HFF-Myc (cell line): Measurements from ENCODE around the gene MRPS18A.
A peak's percentile ranks its signal among the peaks of the same experiment; 100 is the strongest.

Source experiments
- DNase-seq: peaks from one replicate; pipeline ENCODE4 v3.0.0-alpha.2; 2011; ENCODE audit warnings: low read depth; ENCODE audit errors: extremely low read depth
- H3K4me3 ChIP-seq: replicated peaks from 2 replicates; pipeline ENCODE4 v1.5.1; 2011; ENCODE audit warnings: low read depth, mild to moderate bottlenecking, control low read depth, low read length
- TF ChIP-seq, protein P1 (sequence below): IDR thresholded peaks from 2 replicates; pipeline ENCODE4 v1.5.1; 2012; ENCODE audit warnings: mild to moderate bottlenecking, low read depth, low read length, control low read depth; ENCODE audit errors: missing control alignments

MRPS18A gene

DNA sequence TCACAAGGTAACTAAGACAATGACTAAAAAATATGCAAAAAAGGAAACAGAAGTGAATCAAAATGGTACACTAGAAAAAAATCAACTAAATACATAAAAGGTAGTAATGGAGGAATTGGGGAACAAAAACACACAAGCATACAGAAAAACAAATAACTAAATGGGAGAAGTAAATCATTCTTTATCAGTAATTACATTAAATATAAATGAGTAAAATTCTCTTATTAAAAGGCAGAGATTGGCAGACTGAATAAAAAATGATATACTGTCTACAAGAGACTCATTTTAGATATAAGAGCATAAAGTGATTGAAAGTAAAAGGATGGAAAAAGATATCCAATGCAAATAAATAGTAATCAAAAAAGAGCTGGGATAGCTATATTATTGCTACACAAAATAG lies 43.0 kb upstream of the MRPS18A start:
- TF ChIP-seq, protein P1, sequence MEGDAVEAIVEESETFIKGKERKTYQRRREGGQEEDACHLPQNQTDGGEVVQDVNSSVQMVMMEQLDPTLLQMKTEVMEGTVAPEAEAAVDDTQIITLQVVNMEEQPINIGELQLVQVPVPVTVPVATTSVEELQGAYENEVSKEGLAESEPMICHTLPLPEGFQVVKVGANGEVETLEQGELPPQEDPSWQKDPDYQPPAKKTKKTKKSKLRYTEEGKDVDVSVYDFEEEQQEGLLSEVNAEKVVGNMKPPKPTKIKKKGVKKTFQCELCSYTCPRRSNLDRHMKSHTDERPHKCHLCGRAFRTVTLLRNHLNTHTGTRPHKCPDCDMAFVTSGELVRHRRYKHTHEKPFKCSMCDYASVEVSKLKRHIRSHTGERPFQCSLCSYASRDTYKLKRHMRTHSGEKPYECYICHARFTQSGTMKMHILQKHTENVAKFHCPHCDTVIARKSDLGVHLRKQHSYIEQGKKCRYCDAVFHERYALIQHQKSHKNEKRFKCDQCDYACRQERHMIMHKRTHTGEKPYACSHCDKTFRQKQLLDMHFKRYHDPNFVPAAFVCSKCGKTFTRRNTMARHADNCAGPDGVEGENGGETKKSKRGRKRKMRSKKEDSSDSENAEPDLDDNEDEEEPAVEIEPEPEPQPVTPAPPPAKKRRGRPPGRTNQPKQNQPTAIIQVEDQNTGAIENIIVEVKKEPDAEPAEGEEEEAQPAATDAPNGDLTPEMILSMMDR: no peak
- H3K4me3 ChIP-seq: no peak overlapping the region
- no peak for DNase-seq

DNA sequence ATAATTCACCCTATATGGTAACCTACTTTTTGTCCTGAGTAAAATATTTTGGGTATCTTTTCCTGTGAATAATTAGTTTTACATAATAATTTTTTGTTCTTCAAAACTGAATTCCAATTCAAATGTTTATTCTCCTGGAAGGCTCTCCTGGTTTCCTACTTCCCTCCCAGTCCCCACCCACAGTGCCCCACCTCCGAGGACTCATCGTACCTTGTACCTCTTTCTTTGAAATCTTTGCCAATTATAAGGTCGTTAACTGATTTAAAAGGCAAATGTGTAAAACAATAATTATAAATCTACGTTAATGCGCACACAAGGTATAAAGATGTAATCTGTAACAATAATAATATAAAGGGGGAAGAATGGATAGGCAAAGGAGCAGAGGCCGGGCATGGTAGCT lies 41.9 kb upstream of the MRPS18A start:
- no peak overlapping the region for H3K4me3 ChIP-seq
- TF ChIP-seq, protein P1: no peak
- no peak for DNase-seq

DNA sequence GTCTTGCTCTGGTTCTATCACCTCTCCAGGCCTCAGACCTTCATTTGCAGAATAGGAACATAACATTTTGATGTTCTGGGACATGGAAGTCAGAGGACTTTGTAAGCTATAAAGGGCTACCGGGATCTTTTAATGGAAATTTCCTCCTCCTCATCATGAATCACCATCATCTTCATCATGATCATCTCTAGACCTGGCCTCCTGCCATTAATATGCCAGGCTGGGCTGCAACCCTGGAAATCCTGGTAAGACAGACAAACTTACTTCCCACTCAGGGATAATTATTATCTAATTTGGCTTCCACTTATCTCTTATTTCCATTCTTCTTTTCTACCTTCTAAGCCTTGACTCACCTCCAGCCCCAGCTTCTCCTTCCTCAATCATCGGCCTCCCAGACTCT lies 41.0 kb upstream of the MRPS18A start:
- no peak for DNase-seq
- TF ChIP-seq, protein P1: no peak
- no peak overlapping the region for H3K4me3 ChIP-seq

DNA sequence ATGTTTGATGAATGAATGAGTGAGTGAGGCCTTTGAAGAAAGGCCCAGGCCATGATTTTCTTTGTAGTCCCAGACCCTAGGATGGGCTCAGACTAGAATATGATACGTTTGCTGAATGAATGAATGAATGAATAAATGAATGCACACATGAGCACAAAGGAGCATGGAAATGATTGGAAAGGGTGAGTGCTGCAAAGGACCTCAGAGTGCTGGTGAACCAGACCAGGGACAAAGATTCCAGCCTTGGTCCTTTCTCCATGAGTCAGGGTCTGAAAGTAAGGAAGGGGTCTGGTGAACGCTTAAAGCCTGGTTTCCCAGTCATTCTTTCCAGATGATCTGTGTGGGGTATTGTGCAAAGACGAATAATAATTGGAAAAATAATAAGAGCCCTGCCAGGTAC lies 40.0 kb upstream of the MRPS18A start:
- TF ChIP-seq, protein P1: no peak
- no peak for DNase-seq
- H3K4me3 ChIP-seq: no peak overlapping the region

DNA sequence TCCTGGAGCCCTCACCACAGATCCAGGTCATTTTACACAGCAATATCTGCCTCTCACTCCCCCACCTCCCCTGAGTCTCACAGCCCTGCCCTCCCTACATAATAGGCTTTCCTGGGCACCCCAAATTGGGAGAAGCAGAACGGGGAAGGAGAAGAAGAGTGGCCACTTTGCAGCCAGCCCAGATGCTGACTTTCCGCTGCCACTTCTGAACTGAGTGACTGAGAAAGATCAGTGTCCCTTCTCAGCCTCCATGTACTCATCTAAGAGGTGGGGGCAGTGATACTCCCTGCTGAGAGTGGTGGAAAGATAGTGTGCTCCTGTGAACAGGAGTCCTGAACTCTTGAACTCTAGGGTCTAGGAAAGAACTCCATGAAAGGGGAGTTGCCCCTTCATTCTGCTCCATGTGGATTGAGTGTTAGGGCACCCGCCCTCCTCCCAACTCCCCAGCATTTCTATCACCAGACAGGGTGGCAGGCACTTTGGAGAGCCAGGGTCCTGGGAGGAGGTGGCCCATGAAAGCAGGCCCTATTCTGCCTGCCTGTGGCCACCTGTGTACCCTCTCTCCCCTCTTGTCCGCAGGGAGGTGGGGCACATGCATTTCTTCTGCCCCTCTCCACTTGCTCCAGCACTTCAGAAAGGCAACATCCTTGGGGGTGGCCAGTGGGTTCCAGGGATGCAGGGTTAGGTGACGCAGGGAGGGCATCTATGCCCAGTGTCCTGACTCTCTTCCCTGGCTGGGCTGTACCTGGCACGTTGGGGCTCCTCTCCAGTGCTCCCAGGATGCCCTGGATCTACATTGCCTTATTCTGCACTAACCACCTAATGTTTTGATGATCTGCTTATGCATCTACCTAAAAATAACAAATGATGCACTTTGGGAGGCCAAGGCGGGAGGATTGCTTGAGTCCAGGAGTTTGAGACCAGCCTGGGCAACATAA lies 38.3 kb upstream of the MRPS18A start:
- H3K4me3 ChIP-seq: no peak overlapping the region
- no peak for DNase-seq
- TF ChIP-seq, protein P1: no peak

DNA sequence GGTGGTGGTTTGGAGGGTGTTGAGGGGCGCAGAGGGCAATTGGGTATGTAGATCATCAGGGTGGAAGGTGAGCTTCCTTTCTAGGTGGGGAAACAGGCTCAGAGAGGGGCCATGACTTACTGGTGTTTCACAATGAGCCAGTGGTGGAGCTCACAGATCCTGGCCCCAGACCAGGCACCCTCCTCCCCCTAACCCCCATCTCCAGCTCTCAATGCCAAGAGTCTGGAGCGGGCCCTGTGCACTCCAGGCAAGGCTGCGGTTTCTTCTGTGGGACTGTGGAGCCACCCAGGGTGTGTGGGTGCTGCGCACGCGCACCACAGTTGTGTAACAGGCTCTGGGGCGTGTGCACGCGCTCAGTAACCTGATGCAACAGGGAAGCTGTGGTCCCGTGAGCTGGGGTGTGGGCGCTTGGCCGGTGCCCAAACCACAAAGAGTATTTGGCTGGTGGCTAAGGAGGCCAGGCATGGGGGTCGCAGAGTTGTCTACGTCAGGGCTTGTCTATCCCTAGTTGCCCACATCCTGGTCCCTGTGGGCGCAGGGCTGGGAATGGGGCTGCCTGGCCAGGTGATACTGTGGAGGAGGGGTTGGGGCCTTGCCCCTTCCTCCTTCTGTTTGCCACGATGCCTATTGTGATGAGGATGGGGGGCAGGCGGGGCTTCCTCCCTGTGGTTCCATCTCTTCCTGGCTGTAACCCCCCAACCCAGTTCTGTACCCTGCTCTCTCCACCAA lies 37.5 kb upstream of the MRPS18A start:
- no peak overlapping the region for H3K4me3 ChIP-seq
- TF ChIP-seq, protein P1: no peak
- peak; percentile 75 for DNase-seq
